ENCODE data around the gene ACSL5. TPM values are rescaled to one million over a fixed set of nuclear protein-coding genes. Genes with fewer than 3 reads are reported as not detected.
"Not testable (repeated sequence)": the region's sequence is repeated elsewhere in the genome, so short reads cannot be mapped to it uniquely, and the experiment has no call there.

Gene ACSL5
- total RNA-seq, 1 experiment from 2014 or later = 0.17 TPM

DNA sequence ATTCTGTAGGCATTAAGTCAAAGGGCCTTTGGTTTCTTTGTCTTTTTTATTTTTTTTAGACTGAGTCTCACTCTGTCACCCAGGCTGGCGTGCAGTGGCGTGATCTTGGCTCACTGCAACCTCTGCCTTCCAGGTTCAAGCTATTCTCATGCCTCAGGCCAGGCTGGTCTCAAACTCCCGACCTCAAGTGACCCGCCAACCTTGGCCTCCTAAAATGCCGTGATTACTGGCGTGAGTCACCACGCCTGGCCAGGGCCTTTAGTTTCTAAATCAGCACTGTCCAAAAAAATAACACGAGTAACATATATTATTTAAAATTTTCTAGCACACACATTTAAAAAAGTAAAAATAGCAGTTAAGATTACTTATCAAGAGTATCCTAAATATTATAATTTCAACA lies 11.1 kb upstream of the ACSL5 start:
- no peak for DNase-seq
- Histone ChIP-seq H3K36me3 (replicated peaks; ENCODE audit: control insufficient read depth, insufficient read depth, low read length) (no peaks in the 10 kb centered on the region), H3K4me3 (ENCODE audit: insufficient read depth, low read depth, low read length) (no peak overlapping the region), H3K27me3 (ENCODE audit: control insufficient read depth, insufficient read depth, low read length) (no peaks in the 10 kb centered on the region)

DNA sequence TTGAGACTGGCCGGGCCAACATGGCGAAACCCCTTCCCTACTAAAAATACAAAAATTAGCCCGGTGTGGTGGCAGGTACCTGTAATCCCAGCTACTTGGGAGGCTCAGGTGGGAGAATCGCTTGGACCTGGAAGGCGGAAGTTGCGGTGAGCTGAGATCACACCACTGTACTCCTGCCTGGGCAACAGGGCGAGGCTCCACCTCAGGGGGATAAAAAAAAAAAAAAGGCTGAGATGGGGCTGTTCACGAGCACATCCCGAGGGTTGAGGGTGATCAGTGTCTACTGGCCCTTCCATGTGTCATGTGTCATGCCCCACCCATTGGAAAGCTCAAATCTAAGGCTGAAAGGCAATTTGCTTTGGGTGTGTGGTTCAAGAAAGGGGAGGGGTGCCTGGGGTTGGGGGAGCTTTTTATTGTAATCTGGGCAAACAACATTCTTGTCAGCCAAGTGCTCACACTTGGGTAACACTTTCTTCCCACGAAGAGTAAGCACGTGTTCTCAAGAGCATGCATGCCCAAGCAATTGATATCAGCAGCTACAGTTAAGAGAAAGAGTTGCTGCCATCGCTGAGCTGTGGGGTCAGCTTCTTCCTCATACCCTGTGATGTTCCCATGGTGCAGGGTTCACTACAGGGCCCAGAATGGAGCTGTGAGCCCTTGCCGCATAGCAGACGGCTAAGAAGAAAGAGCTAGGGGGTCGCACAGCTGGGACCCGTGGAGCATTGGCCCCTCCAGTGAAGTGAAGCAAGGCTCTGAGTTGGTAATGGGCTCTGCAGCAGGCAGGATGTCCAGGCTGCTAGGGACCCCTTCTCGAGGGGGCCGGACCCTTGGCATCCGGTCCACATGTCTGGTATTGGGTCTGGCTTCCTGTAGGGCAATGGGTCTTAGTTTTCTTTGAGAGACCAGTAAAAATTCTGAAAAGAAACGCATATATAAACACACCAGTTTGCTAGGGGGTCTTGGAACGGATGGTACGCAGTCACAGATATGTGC lies 9.9 kb upstream of the ACSL5 start:
- H3K36me3 ChIP-seq (replicated peaks; ENCODE audit: control insufficient read depth, insufficient read depth, low read length) = no peaks in the 10 kb centered on the region
- H3K4me3 ChIP-seq (ENCODE audit: insufficient read depth, low read depth, low read length) = no peak overlapping the region
- DNase-seq = no peak
- H3K27me3 ChIP-seq (ENCODE audit: control insufficient read depth, insufficient read depth, low read length) = no peaks in the 10 kb centered on the region

DNA sequence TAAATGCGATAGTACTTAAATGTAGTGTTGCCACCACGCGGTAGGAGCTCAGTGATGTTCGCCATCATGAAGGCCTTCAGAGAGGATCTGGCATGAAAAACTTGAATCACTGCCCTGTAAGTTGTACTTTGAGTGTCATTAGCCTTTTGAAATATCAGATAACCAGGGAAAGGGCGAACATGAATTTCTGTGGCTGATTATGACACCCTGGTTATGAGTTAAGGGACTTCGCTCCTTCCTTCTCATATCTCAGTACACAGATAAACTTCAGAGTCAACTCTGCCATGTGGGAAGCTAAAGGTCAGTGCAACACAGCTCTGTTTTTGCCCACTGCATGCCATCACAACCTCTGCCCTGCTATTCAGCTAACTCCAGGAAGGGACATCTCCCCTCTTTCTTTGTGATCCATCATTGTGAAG lies 8.9 kb upstream of the ACSL5 start:
- no peaks in the 10 kb centered on the region for H3K27me3 ChIP-seq (ENCODE audit: control insufficient read depth, insufficient read depth, low read length)
- H3K4me3 ChIP-seq (ENCODE audit: insufficient read depth, low read depth, low read length) = no peak overlapping the region
- no peaks in the 10 kb centered on the region for H3K36me3 ChIP-seq (replicated peaks; ENCODE audit: control insufficient read depth, insufficient read depth, low read length)
- no peak for DNase-seq

DNA sequence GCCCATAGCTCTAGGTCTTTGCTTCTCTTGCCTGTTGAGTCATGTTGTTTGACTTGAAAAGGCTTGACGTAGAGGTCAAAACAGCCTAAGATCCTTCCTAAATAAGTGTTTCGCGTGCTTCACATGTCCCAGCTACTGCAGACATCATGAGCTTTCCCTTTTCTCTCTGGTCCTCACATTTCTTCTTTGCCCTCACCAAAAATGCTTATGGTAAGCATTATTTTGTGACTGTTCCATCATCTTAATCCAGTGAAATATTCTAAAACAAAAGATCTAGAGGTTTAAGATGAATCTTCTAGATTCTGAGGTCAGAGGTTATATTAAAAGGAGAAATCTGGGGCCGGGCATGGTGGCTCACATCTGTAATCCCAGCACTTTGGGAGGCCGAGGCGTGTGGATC lies 8.5 kb upstream of the ACSL5 start:
- no peaks in the 10 kb centered on the region for H3K36me3 ChIP-seq (replicated peaks; ENCODE audit: control insufficient read depth, insufficient read depth, low read length)
- DNase-seq = no peak
- H3K27me3 ChIP-seq (ENCODE audit: control insufficient read depth, insufficient read depth, low read length) = no peaks in the 10 kb centered on the region
- no peak overlapping the region for H3K4me3 ChIP-seq (ENCODE audit: insufficient read depth, low read depth, low read length)

DNA sequence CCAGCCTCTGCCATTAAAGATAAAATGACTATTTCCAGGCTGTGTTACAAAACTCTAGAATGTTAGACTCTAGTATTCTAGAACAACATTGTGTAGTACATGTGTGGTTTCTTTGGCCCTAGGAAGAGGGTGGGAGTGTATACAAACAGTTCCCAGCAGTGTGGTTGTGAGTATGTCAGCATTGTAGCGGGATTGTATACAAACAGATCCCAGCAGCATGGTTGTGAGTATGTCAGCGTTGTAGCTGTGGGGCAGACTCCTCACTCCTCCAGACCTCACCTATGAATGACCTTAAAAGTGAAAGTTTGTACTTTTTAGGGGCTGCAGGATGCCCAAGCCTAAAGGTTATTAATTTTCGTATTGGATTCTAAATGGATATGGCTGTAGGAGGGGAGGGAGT lies 6.9 kb upstream of the ACSL5 start:
- DNase-seq = no peak

DNA sequence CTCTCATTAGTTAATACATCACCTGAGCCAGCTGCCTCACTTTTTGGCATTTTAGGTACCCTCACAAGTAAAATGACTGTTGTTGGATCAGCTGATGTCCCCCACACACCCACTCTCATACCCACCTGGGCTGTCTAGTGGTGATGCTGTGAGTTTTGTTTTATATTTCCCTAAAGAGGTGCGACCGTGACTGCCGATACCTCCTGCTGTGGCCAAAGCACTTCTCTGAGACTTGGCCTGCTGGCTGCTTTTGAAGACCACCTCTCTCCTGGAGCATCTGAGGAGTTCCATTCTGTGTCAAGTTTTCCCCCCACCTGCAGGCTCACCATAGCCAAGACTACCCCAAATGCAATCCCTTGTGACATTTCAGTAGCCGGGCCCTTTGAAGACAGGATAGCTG lies 6.4 kb upstream of the ACSL5 start:
- no peak for DNase-seq
- no peaks in the 10 kb centered on the region for H3K27me3 ChIP-seq (ENCODE audit: control insufficient read depth, insufficient read depth, low read length)
- no peaks in the 10 kb centered on the region for H3K36me3 ChIP-seq (replicated peaks; ENCODE audit: control insufficient read depth, insufficient read depth, low read length)
- H3K4me3 ChIP-seq (ENCODE audit: insufficient read depth, low read depth, low read length) = no peak overlapping the region

More for the DNA sequence above, 6.9 kb upstream of the ACSL5 start:
- H3K4me3 ChIP-seq (ENCODE audit: insufficient read depth, low read depth, low read length) = no peak overlapping the region
- no peaks in the 10 kb centered on the region for H3K27me3 ChIP-seq (ENCODE audit: control insufficient read depth, insufficient read depth, low read length)
- no peaks in the 10 kb centered on the region for H3K36me3 ChIP-seq (replicated peaks; ENCODE audit: control insufficient read depth, insufficient read depth, low read length)

DNA sequence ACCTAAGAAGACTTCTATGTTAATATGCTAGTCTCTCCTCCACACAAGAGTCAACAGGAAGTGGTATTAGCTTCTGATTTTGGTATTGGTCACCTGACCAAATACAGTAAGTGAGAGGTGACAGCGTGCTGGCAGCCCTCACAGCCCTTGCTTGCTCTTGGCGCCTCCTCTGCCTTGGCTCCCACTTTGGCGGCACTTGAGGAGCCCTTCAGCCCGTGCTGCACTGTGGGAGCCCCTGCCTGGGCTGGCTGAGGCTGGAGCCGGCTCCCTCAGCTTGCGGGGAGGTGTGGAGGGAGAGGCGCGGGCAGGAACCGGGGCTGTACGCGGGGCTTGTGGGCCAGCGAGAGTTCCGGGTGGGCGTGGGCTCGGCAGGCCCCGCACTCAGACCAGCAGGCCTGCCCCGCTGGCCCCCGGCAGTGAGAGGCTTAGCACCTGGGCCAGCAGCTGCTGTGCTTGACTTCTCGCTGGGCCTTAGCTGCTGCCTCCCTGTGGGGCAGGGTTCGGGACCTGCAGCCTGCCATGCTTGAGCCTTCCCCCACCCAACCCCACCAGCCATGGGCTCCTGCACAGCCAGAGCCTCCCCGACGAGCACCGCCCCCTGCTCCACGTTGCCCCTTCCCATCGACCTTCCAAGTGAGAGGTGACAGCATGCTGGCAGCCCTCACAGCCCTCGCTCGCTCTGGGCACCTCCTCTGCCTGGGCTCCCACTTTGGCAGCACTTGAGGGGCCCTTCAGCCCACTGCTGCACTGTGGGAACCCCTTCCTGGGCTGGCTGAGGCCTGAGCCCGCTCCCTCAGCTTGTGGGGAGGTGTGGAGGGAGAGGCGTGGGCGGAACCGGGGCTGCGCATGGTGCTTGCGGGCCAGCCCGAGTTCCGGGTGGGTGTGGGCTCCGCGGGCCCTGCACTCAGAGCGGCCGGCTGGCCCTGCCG lies 4.2 kb upstream of the ACSL5 start:
- H3K4me3 ChIP-seq (ENCODE audit: insufficient read depth, low read depth, low read length) = no peak overlapping the region
- no peaks in the 10 kb centered on the region for H3K27me3 ChIP-seq (ENCODE audit: control insufficient read depth, insufficient read depth, low read length)
- no peaks in the 10 kb centered on the region for H3K36me3 ChIP-seq (replicated peaks; ENCODE audit: control insufficient read depth, insufficient read depth, low read length)
- DNase-seq = no peak

DNA sequence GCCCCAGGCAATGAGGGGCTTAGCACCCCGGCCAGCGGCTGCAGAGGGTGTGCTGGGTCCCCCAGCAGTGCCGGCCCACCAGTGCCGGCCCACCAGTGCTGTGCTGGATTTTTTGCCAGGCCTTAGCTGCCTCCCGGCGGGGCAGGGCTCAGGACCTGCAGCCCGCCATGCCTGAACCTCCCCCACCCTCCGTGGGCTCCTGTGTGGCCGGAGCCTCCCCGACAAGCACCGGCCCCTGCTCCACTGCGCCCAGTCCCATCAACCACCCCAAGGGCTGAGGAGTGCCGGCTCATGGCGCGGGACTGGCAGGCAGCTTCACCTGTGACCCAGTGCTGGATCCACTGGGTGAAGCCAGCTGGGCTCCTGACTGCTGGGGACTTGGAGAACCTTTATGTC lies 3.5 kb upstream of the ACSL5 start:
- Histone ChIP-seq H3K4me3 (ENCODE audit: insufficient read depth, low read depth, low read length) (no peak overlapping the region), H3K36me3 (replicated peaks; ENCODE audit: control insufficient read depth, insufficient read depth, low read length) (no peaks in the 10 kb centered on the region), H3K27me3 (ENCODE audit: control insufficient read depth, insufficient read depth, low read length) (no peaks in the 10 kb centered on the region)
- DNase-seq = no peak

DNA sequence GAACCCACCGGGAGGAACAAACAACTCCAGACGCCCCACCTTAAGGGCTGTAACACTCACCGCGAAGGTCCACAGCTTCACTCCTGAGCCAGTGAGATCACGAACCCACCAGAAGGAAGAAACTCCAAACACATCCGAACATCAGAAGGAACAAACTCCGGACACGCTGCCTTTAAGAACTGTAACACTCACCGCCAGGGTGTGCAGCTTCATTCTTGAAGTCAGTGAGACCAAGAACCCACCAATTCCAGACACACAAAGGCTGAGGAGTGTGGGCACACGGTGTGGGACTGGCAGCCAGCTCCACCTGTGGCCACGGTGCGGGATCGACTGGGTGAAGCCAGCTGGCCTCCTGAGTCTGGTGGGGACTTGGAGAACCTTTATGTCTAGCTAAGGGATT lies 2.6 kb upstream of the ACSL5 start:
- H3K4me3 ChIP-seq (ENCODE audit: insufficient read depth, low read depth, low read length); H3K36me3 ChIP-seq (replicated peaks; ENCODE audit: control insufficient read depth, insufficient read depth, low read length); H3K27me3 ChIP-seq (ENCODE audit: control insufficient read depth, insufficient read depth, low read length); DNase-seq: not testable (repeated sequence)

DNA sequence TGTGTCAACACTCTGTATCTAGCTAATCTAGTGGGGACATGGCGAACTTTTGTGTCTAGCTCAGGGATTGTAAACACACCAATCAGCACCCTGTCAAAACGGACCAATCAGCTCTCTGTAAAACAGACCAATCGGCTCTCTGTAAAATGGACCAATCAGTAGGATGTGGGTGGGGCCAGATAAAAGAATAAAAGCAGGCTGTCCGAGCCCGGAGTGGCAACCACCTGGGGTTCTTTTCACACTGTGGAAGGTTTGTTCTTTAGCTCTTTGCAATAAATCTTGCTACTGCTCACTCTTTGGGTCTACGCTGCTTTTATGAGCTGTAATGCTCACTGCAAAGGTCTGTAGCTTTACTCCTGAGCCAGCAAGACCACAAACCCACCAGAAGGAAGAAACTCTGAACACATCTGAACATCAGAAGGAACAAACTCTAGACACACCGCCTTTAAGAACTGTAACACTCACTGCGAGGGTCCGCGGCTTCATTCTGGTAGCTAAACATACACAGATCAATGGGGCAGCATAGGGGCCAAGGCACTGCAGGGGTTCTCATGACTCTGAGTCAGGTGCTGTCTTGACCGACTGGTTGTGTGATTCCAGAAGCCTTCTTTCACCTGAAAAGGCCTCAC lies 1.6 kb upstream of the ACSL5 start:
- H3K36me3 ChIP-seq (replicated peaks; ENCODE audit: control insufficient read depth, insufficient read depth, low read length); H3K4me3 ChIP-seq (ENCODE audit: insufficient read depth, low read depth, low read length); DNase-seq; H3K27me3 ChIP-seq (ENCODE audit: control insufficient read depth, insufficient read depth, low read length): not testable (repeated sequence)

DNA sequence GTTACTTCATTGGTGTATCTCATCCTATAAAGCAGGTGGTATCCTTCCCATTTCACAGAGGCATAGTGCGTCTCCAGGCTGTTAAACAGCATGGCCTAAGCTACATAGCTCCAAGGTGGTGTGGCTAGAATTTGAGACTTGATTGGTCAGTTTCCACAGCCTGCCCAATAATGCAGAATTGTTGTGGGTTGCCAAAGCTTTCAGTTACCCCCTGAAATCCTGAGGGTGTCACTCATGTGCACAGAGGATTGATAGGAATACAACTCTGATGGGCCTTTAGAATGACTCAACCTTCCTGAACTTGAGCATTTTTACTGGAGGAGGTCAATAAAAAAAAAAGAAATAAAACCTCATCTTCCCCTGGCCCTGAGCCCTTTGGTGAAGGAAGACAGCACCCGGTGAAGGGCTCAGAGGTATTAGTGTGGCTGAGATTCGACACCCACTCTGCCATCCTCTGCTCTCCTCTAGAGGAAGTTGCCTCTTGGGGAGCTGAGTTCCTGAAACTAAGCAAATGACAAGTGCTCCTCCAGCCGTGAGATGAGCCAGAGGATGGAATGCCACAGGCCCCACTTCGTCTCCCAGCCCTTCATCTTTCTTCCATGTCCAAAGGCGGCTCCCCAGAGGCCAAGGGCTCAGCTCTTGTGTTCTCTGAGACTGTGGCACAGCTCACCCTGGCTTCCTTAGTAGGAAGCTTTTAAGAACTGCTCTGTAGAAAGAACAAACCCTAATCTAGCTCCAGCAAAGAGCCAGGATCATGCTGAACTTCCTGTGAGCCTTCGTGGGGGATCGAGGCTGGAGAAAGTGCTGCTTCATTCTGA lies 1.0 kb downstream of the ACSL5 start:
- no peaks in the 10 kb centered on the region for H3K27me3 ChIP-seq (ENCODE audit: control insufficient read depth, insufficient read depth, low read length)
- H3K4me3 ChIP-seq (ENCODE audit: insufficient read depth, low read depth, low read length) = no peak overlapping the region
- H3K36me3 ChIP-seq (replicated peaks; ENCODE audit: control insufficient read depth, insufficient read depth, low read length) = no peaks in the 10 kb centered on the region
- DNase-seq = peak; percentile 35

DNA sequence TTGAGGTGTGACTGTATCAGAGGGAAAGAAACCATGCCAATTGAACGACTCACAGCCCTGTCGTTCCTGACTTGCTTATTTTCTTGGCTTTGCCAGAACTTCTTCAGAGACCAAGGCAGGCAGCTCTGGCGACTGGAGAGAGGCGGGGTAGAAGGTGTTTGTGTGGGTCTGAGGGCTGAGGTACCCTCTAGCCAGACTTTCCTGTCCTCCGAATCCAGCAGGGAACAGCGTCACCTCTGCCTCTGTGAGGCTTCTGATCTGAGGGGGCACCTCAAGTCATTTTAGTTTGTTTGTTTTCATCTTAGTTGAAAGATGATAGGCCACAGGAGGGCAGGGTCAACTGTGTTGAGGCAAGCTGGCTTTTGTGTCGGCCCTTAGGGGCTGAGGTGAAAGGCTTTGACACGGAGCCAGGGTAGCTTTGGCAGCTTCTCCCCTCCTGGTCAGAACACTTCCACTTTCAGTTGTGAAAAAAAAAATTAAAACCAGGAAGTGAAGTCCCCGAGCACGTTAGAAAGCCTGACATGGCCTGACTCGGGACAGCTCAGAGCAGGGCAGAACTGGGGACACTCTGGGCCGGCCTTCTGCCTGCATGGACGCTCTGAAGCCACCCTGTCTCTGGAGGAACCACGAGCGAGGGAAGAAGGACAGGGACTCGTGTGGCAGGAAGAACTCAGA lies 1.9 kb downstream of the ACSL5 start:
- H3K27me3 ChIP-seq (ENCODE audit: control insufficient read depth, insufficient read depth, low read length) = no peaks in the 10 kb centered on the region
- H3K36me3 ChIP-seq (replicated peaks; ENCODE audit: control insufficient read depth, insufficient read depth, low read length) = no peaks in the 10 kb centered on the region
- no peak overlapping the region for H3K4me3 ChIP-seq (ENCODE audit: insufficient read depth, low read depth, low read length)
- DNase-seq = no peak

DNA sequence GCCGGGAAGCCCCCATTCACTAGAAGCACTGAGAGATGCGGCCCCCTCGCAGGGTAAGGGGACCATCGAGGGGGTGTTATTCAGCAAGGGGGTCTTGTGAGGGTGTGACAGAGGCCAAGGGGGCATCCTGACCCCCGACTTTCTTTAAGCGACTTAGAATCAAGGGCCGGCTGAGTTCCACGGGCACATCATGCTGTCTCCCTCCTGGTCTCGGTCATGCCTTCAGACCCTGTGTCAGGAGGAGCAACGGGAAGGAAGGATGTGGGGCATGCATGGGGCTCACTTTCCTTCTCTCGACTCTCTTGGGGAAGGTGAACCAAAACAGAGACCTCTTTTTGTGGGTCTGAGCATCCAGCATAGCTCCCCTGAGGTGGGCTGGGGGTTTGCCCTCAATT lies 2.5 kb downstream of the ACSL5 start:
- Histone ChIP-seq H3K36me3 (replicated peaks; ENCODE audit: control insufficient read depth, insufficient read depth, low read length) (no peaks in the 10 kb centered on the region), H3K4me3 (ENCODE audit: insufficient read depth, low read depth, low read length) (no peak overlapping the region), H3K27me3 (ENCODE audit: control insufficient read depth, insufficient read depth, low read length) (no peaks in the 10 kb centered on the region)
- DNase-seq = no peak
